ENCODE results near the gene ABCB8.
"Not testable (repeated sequence)": the region's sequence is repeated elsewhere in the genome, so short reads cannot be mapped to it uniquely, and the experiment has no call there.

The ABCB8 gene

GRCh38 chr7:151014950-151015349 is 13.3 kb upstream of the ABCB8 start:
- no peak for DNase-seq (ENCODE audit: low read depth)

- DNase-seq (ENCODE audit: low read depth), result no peak
Measured at GRCh38 chr7:151015967-151016366, 12.3 kb upstream of the ABCB8 start.

- DNase-seq (ENCODE audit: low read depth), result no peak
Measured at GRCh38 chr7:151016505-151016904, 11.7 kb upstream of the ABCB8 start.

GRCh38 chr7:151016942-151017341 is 11.3 kb upstream of the ABCB8 start:
- no peak for DNase-seq (ENCODE audit: low read depth)

GRCh38 chr7:151017370-151017952 is 10.8 kb upstream of the ABCB8 start:
- DNase-seq (ENCODE audit: low read depth), result no peak

GRCh38 chr7:151017953-151018420 is 10.3 kb upstream of the ABCB8 start:
- no peak for DNase-seq (ENCODE audit: low read depth)

GRCh38 chr7:151018421-151019129 is 9.7 kb upstream of the ABCB8 start:
- no peak for DNase-seq (ENCODE audit: low read depth)

DNA sequence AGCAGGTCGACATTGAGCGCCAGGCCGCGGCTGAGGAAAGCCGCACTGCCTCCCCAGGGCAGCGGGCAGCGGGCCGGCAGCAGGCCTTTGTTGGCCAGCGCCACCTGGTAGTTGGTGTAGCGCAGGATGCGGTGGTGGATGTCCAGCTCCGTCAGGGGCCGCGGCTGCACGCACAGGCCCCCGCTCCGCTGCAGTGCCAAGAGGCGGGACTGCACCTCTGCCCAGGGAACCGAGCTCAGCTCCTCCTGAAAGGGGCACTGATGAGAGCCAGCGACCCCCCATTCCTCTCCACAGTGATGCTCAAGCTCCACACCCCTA is 9.2 kb upstream of the ABCB8 start:
- no peak for DNase-seq (ENCODE audit: low read depth)

DNA sequence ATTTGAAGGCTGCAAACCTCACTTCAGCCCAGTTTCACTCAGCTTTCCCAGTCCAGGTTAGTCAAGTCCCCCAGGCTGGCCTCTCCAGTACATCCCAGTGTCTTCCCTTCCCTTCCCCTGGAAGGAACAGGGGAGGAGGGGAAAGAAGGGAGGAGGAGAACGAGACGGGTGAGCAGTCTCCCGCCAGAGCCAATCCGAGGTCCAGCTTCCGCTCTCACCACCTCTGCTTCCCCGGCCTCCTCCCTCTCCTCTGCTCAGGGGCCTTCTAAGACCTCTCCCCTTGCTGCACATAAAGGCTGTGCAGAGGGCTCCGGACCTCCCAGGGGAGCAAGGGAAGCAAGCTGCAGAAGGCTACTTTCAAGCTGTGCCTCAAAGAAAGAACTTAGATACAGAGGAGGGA is 8.0 kb upstream of the ABCB8 start:
- DNase-seq (ENCODE audit: low read depth), result no peak

DNA sequence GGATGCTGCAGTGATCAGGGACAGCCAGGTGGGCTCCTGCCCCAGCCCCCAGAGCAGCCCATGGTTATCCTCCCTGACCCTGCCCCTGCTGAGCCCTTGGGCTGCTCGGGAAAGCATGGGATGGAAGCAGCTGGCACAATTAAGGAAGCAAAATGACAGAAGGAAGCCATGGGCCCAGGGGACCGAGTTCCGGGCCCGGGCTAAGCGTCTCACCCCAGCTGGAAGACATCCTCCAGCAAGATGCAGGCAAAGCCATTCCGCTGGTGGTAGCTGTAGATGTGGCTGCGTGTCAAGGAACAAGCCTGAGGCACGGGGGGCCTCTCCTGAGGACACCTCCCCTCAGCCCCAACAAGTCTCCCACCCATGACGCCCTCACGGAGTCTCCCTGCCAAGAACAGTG is 5.0 kb upstream of the ABCB8 start:
- no peak for DNase-seq (ENCODE audit: low read depth)

GRCh38 chr7:151024435-151025056 is 3.7 kb upstream of the ABCB8 start, which contains the start of gene ATG9B:
Gene ATG9B, minus strand, starts transcription at chr7:151024494. Its CDS starts 71 bp downstream, at chr7:151024423.
- no peak for DNase-seq (ENCODE audit: low read depth)

DNA sequence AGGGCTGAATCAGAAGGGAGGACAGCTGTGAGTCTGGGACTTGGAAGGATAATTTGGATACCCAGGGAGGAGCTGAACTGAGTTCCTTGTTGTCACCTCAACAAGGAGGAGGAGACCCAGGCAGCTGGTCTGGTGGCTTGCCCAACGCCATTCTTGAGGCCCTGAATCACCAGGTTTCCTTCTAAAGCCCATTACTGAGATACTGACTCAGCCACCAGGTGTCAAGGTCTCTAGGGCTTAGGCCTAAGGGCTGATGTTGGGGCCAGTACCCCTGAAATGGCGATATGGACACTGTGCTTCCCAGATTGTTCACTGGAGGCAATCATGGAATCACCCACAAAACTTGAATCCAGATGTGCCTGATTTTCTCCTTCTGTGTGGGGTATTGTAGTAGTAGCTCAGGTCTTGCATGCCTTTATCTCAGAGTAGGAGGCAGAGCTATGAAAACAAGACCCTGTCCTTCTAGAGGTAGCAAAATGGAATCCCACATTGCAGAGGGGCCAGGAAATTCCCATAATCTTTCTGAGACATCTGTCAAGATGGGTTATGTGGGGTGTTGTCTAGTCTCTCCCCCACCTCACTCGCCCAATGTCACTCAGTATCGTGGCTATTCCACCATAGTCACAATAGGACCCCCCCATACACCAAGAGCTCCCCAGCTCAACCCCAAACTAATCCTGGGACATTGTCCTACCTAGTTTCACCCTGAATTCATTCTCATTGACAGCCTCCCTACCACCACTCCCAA is 2.2 kb upstream of the ABCB8 start:
- peak; percentile 41 for DNase-seq (ENCODE audit: low read depth)

- DNase-seq (ENCODE audit: low read depth), result not testable (repeated sequence)
Measured at GRCh38 chr7:151026771-151027727, 1.2 kb upstream of the ABCB8 start.

- not testable (repeated sequence) for DNase-seq (ENCODE audit: low read depth)
Measured at GRCh38 chr7:151027728-151028130, 521 bp upstream of the ABCB8 start.

DNA sequence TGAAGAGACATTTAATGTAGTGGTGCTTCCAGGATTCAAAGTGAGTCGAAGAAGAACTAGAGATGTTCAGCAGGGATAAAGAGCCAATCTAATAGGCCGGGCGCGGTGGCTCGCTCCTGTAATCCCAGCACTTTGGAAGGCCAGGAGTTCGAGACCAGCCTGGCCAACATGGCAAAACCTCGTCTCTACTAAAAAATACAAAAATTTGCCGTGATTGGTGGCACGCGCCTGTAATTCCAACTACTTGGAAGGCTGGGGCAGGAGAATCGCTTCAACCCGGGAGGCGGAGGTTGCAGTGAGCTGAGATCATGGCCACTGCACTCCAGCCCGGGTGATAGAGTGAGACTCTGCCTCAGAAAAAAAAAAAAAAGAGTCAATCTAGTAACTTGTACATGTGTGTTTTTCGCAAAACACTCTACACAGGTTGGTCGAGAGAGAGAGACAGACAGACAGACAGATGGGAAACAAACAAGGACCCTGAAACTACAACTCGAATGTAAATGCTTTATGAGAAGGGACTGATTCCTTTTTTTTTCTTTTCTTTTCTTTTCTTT is 775 bp downstream of the ABCB8 start:
- DNase-seq (ENCODE audit: low read depth), result no peak

DNA sequence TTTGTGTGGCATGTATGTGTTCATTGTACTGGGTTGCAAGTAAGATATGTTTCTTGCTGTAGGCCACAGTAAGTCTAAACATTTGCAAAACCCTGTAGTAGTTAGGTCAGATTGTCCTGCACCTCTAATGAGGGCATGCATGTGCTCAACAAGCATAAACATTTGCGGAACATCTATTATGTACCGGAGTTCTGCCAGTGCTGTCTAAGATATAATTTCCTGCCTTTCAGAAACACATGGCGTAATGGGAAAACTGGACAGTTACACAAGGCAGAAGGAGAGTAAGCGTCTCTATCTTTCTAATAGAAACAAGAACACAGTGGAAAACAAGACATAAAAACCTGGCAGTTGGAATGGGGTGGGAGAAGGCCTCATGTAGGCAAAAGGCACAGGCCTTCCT is 2.8 kb downstream of the ABCB8 start:
- no peak for DNase-seq (ENCODE audit: low read depth)

GRCh38 chr7:151032936-151033863 is 5.0 kb downstream of the ABCB8 start:
- no peak for DNase-seq (ENCODE audit: low read depth)

DNA sequence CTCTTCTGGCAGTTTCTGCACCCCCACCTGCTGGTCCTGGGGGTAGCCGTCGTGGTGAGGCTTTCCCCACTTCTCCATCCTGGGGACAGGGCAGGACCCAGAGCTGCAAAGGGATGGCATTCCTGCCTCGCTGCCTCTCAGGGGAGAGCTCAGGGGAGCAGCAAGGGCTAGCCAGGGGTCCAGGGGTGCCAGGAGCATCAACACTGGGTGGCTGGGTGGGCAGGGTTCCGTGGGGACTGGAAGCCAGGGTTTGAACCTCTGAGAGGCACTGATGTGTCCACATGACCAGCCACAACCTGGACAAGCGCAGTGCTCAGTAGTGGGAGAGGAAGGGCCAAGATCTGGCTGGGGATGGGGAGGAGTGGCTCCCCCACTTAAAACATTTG is 5.6 kb downstream of the ABCB8 start:
- no peak for DNase-seq (ENCODE audit: low read depth)

- no peak for DNase-seq (ENCODE audit: low read depth)
Measured at GRCh38 chr7:151034312-151035025, 6.2 kb downstream of the ABCB8 start.

Data from HS-5 (cell line).